ENCODE measurements around the gene PLK5.
"Not testable (repeated sequence)": the region's sequence is repeated elsewhere in the genome, so short reads cannot be mapped to it uniquely, and the experiment has no call there.

Gene PLK5

DNA sequence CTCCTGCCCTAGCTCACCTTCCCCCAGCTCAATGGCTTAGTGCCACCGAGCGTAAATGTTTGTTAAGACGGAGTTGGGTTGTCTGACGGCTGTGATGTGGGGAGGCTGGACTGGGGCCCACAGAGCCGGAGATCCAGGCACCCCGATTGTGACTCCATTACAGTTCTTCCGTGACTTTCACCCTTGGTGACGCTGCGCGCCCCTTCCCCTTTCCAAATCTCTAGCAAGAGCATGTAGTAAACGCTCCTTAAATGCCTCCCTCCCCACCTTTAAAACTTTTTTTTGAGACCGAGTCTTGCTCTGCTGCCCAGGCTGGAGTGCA lies 32.1 kb upstream of the PLK5 start:
- DNase-seq, result no peak

DNA sequence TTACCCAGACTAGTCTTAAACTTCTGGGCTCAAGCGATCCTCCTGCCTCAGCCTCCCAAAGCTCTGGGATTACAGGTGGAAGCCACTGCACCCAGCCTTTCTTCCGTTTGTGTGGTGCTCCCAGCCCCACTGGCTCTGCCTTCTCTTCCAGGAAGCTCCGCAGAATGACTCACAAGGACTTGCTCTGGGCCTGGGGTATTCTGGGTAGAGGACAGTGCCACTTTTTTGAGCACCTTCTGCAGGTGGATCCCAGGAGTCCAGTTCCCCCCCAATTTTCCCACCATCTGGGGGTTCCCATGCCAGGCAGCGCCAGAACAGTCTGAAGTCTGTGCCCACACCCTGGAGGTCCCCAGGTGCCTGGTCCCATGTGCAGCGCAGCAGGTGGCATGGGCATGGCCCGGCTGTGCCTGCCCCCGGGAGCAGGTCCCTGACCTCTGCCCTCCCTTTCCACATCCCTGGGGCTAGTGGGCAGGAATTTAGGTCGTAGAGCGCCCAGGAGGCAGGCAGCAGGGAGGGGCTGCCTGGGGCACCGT lies 31.3 kb upstream of the PLK5 start:
- DNase-seq, result no peak

DNA sequence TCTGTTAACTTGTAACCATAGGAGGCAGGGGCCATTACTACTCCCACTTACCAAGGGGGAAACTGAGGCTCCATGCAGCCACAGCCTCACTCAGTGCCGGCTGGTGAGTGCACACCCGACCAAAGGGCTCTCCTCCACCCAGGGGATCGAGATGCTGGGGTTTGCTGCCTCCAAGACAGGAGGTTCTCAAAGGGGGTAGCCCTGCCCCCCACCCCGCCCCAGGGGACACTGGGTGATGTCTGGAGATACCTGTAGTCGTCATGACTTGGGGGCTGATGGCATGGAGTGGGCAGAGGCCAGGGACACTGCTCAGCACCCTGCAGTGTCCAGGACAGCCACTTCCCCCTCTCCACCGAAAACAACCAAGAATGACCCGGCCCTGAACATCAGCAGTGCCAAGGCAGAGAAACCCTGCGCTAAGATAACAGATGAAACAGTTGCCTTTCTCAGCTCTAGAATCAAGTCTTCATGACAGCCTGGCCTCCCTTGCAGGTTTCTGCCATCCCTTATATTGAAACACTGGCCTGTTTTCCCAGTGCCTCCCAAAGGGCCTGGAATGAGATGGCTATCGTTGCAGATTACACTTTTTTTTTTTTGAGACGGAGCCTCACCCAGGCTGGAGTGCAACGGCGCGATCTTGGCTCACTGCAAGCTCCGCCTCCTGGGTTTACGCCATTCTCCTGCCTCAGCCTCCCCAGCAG lies 29.6 kb upstream of the PLK5 start:
- DNase-seq, result no peak

DNA sequence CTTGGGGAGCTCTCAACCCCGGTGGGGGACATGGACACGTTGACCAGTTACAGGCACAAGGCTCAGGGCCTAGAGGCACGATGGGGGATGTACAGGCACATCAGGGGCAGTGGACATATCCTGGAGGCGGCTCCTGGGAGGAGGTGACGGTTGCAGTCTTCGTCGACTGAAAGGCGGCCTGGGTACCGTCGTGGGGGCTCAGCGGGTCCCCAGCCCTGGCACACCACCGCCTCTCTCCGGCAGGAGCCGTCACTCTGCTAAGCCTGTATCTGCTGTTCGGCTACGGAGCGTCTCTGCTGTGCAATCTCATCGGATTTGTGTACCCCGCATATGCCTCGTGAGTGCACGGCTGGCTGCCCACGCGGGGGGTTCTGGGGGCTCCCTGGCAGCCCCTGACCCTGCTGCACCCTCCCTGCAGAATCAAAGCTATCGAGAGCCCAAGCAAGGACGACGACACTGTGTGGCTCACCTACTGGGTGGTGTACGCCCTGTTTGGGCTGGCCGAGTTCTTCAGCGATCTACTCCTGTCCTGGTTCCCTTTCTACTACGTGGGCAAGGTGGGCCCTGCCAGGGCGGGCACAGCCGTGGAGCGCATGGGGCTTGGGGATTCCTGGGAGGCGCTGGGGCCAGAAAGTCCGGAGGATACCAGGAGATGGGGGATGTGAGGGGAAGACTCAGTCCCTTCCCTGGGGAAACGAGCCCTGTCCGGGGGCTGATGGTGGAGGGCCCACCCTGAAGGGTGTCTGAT lies 28.7 kb upstream of the PLK5 start:
- no peak for DNase-seq

DNA sequence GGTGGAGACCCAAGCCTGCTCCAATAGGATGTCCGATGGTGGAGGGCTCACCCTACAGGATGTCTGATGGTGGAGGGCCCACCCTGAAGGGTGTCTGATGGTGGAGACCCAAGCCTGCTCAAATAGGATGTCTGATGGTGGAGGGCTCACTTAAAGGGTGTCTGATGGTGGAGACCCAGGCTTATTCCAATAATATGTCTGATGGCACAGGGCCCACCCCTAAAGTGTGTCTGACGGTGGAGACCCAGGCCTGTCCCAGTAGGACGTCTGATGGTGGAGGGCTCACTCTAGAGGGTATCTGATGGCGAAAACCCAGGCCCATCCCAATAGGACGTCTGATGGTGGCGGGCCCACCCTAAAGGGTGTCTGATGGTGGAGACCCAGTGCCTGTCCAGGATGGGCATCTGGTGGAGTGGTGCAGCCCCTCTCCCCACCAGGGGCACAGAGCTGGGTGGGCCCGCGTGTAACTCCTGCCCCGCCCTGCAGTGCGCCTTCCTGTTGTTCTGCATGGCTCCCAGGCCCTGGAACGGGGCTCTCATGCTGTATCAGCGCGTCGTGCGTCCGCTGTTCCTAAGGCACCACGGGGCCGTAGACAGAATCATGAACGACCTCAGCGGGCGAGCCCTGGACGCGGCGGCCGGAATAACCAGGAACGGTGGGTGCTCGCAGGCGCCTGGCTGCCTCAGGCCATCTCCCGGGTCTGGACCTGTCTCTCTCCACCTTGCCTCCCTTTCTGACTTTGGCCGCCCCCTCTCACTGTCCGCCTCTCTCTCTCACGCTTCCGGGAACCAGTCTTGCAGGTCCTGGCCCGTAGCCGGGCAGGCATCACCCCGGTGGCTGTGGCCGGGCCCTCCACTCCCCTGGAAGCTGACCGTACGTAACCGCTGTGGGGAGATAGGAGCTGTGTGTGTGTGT lies 27.8 kb upstream of the PLK5 start:
- no peak for DNase-seq

DNA sequence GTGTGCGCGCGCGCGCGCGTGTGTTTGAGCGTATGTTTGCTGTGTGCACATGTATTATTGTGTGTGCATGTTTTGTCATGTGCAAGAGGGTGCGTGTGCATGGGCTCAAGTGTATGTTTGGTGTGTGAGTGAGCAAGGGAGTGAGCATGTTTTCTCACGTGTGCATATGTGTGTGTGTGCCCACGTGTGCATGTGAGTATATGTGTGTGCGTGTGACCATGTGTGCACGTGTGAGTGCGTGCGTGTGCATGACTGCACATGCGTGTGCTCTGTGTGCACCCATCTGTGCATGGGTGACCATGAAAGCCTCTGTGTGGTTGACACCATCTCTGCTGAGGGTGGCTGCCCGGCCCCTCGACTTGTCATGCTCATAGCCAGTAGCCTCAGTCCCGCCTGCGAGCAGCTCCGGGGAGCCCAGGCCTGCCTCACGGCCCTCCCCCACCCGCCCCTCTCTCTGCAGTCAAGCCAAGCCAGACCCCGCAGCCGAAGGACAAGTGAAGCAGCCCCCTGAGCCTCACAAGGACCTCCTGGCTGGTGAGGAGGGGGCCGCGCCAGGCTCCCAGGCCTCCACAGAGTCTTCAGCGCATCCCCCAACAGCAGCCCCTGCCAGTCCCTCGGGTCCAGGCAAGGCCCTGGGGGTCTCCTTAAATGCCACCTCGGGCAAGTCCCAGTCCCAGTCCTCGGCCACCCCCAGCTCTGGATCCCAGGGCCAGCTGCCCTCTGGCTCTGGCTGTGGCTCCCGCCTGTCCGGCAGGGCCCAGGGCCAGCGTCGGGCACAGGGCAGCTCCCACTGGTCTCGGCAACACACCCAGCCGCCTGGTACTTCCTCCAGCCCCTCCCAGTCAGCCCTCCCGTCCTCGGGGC lies 26.9 kb upstream of the PLK5 start:
- no peak for DNase-seq

DNA sequence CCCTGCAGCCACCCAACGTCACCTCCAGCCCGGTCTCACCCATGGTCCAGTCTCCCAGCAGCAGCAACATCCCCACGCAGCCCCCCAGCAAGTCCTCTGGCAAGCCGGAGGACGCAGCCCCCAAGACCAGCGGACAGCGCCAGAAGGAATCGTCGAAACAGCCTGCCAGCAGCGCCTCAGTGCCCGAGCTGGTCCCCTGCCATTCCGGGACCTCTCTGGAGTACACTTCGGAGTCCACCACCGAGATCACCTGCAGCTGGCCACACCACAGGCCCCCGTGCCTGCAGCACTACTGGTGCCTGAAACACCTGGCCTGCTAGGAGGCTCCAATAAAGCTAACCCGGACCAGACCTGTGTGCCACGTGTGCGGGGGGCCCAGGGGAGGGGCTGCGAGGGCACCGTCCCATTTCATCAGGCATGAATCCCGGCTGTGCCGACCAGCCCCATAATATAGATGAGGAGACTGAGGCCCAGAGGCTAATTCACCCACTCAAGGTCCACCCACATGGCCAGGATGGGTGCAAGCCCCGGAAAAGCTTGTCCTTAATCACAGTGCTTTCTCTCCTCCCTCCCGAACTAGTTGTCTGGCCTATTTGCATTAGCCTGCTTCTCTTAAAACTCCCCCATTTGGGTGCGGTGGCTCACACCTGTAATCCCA lies 26.2 kb upstream of the PLK5 start:
- DNase-seq, result no peak

DNA sequence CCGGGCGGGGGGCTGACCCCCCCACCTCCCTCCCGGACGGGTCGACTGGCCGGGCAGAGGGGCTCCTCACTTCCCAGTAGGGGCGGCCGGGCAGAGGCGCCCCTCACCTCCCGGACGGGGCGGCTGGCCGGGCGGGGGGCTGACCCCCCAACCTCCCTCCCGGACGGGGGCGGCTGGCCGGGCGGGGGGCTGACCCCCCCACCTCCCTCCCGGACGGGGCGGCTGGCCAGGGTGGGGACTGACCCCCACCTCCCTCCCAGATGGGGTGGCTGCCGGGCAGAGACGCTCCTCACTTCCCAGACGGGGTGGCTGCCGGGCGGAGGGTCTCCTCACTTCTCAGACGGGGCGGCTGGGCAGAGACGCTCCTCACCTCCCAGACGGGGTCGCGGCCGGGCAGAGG lies 24.6 kb upstream of the PLK5 start:
- DNase-seq, result not testable (repeated sequence)

DNA sequence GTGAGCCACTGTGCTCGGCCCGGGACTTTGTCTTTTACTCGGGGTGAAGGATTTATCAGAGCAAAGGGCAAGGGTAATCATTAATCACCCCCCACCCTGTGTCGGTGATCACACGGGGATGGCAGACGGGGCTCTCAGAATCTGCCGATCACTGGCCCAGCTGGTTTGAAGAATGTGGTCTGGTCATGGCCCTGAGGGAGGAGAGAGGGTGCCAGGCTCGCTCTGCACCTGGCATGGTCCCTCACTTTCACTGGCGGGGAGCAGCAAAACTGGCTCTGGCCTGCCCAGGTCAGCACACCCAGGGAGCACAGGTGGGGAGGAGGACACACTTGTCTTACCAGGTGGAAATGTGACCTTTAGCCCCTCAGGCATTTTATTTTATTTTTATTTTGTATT lies 22.7 kb upstream of the PLK5 start:
- DNase-seq, result no peak

DNA sequence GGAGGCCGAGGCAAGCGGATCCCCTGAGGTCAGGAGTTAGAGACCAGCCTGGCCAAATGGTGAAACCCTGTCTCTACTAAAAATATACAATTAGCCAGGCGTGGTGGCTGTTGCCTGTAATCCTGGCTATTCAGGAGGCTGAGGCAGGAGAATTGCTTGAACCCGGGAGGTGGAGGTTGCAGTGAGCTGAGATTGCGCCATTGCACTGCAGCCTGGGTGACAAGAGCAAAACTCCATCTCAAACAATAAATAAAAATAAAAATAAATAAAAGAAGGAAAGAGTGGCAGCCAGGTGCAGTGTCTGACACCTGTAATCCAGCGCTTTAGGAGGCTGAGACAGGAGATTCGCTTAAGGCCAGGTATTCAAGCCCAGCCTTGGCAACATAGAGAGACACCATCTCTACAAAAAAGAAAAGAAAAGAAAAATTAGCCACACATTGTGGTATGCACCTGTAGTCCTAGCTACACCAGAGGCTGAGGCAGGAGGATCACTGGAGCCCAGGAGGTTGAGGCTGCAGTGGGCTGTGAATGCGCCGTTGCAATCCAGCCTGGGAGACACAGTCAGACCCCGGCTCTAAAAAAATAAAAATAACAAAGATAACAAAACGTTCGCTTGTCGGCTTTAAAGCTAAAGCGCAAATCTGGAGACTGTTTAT lies 21.3 kb upstream of the PLK5 start:
- DNase-seq, result no peak

DNA sequence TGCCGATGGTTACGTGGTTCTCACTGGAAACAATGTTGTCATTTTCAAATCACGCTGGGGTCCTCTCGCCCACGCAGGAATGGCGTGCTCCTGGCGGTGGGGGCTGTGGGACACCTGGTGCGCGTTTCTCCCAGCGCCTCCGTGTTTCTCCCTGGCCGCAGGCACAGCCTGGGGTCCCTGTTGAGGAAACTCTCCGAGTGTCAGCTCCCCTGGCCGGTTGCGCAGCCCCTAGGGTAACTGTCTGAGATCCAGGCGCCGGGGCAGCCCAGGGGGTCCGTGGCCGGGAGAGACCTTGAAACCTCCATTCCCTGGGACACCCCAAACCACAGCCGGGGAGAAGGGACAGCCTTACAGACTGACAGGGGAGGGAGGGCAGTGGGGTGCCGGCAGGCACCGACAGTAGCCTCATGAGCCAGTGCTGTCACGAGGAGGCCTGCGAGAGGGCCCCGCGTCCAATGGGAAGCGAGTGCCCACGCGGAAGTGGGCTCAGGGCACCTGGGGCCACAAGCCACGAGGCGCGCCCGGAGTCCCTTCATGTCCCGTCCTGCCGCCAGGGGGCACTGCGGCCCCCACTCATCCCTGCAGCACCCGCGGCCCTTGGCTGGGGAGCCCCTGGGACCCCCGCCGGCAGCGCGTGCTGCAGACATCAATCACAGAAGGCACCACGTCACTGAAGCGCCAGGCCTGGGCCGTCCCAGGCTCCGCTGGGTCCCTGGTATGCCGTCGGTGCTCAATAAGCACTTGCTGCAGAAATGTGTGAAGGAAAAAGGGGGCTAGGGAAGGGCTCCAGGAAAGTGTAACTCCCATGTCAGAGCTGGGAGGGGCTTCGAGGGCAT lies 20.6 kb upstream of the PLK5 start:
- DNase-seq, result no peak

DNA sequence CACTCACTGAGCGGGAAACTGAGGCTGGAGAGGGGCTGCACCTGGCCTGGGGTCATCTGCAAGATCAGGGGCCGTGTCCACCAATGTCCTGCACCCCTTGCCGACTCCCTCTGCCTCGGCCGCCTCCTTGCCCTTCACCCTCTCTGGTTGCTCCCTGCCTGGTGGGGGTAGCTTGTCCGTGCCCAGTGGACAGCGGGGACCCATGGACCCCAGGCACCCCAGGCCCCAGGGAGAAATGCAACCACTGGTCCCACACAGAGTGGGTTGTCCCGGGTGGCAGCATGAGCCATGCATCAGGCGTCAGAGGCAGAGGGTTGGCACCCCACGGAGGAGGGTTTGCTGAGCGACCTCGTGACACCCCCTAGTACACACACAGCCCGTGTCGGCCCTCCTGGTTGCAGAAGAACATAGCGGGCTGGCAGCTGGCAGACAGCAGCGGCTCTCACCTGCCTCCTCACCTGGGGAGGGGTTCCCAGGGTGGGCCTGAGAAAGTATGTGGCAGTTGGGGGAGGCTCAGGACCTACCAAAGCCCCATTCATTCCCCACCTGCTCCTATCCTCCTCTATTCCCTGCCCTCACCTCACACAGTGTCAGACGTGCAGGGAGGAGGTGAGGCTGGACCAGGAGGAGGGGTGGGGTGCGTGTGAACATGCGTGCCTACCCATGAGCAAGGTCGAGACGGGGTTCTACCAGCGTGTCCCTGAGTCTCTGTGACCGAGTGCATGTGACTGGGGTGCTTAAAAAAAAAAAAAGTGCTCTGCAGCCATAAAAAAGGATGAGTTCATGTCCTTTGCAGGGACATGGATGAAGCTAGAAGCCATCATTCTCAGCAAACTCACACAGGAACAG lies 19.7 kb upstream of the PLK5 start:
- DNase-seq, result no peak

DNA sequence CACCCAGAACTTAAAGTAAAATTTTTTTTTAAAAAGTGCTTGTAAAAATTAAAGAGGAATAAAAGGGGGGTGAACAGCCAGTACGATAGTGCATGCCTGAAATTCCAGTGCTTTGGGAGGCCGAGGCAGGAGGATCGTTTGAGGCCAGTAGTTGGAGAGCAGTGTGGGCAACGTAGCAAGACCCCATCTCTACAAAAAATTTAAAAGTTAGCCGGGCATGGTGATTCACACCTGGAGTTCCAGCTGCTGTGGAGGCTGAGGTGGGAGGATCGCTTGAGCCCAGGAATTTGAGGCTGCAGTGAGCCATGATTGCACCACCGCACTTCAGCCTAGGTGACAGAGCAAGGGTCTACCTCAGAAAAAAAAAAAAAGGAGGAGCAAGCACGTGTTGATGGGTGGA lies 18.9 kb upstream of the PLK5 start:
- no peak for DNase-seq

DNA sequence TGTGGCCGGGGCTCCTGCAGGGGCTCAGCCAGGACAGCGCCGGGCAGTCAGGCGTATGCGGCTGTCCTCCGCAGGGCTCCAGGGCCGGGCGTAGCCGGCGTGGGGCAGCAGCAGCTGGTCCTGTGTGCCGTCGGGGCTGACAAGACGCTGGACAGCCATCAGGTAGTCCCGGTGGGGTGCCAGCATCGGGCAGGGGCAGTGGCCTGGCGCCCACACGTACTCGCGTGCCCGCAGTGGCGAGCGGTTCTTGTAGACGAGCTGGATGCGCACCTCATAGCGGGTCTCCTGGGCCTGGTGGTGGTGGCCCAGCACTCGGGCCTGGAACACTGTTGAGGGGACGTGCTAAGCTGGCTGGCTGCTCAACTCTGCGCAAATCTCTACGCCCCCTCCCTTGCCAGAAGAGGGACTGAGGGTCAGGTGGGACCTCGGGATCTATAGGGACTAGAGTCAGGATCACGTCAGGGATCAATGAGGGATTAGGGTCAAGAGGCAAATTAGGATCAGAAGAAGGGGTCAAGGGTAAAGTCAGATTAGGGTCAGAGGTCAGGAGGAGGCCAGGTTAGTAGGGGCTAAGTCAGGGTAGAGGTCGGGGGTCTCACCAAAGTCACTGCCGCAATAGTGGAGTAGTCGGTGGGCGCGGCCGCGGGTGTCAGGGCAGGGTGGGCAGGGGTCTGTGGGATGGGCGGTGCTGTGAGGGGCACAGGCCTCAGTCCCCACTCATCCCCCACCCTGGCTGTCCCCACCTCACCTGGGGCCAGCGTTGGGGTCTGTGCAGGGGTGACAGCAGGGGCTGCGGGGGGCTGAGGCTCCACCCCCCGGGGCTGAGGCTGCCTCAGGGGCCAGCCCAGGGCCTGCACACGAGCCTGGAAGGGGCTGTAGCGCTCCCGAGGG lies 17.6 kb upstream of the PLK5 start:
- DNase-seq, result no peak

DNA sequence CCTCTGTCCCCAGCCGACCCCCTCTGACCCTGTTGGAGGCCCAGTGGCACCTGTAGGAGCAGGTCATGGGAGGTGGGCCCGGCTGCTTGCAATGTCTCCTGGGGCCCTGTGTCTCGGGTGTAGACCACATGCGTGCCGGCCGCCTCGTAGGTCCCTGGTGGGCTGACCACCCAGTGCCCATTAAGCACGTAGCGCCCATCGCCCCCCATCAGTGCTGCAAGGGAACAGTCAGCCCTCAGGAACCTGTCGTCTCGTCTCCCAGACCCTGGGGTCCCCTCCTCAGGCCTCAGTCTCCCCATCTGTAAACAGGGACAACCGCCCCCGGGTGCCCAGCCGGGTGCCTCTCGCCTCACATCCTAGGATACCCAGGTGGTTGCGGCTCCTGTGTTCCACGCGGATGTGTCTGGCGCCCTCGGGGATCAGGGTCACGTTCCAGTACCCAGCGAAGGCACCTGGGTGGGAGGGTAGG lies 16.7 kb upstream of the PLK5 start:
- DNase-seq, result no peak

DNA sequence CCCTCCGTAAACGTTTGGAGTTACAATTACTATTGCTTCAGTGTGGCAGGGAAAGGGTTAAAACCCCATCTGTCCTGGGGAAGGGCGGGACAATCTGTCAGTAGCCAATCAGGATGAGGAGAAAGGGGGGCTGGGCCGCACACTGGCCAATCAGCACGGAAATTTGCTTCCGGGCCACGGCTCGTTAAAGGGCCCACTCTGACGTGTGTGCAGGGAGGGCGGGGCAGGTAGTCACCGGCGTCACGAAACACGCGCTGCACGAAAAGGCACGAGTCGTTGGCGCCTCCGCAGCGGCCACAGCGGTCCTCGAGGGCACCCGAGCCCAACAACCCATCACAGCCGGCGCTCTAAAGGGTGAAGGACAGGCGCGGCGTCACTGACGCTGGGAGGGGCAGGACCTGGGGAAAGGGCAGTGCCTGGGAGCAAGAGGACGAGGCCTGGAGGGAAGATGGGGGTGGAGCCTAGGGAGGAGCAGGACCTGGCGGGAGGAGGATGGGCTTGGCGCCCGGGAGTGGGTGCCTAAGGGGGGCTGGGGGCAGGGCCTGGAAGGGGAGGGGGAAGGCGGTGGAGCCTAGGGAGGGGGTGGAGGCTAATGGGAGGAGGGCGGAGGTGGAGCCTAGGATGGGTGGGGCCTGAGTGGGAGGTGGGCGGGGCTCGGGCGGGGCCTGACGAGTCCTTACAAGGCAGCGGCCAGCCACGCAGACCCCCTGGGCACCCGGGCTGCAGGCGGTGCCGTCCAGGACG lies 15.9 kb upstream of the PLK5 start:
- peak; percentile 36 for DNase-seq

DNA sequence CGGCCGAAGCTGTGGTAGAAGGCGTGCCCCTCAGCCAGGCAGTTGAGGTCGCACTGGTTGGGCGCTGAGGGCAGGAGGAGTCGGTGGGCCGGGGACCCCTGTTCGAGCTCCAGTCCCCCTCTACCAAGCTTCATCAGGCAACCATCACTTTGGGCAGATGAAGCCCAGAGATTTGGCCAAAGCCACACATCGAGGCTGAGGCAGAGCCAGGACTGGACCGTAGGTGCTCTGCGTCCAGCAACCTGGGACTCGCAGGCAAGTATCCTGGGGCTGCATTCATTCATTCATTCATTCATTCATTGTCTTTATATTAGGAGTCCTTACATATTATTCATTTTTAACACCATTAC lies 15.4 kb upstream of the PLK5 start:
- no peak for DNase-seq
